K562 (cell line): Measurements from ENCODE around the gene PIANP. TPM values are rescaled to one million over a fixed set of nuclear protein-coding genes. Genes with fewer than 3 reads are reported as not detected.
A peak's percentile ranks its signal among the peaks of the same experiment; 100 is the strongest.

Experiments used
- ATAC-seq: fragments of 200-7000 bp; cut with Tn5 transposase; 3 replicates; pipeline ENCODE4 v1.9.1; 2020; ENCODE audit warnings: moderate library complexity
- BruUV-seq: library from RNA; stranded (reverse); fragments of 400-500 nt; replicated peaks from 2 replicates; lab custom pipeline; 2021; lab: Mats Ljungman, UMichigan
- CTCF ChIA-PET: fragments of 300-600 bp; formaldehyde crosslinking; extraction: SDS; loops from one replicate; lab custom pipeline; 2021; ENCODE audit warnings: low intra/inter-chr PET ratio; lab: Yijun Ruan, JAX
- POLR2A ChIA-PET: fragments of 300-600, 350-650 bp; sonication (Branson Sonifier 250); formaldehyde crosslinking; extraction: SDS; loops from one replicate; lab custom pipeline; 2021; ENCODE audit warnings: antibody characterized with exemption, inconsistent platforms; lab: Yijun Ruan, JAX
- DNase-seq, 4 experiments: peaks; one replicate each; pipeline versions ENCODE4 v3.0.0 to v3.0.0-alpha.2; 2011 to 2018; ENCODE audit warnings: low spot score in 3 of 4, mixed read lengths in 3 of 4; ENCODE audit errors: extremely low read depth in 1 of 4
- FAIRE-seq: peaks from 2 replicates; lab custom pipeline; 2011; peaks lifted over from hg19 to GRCh38; lab: Jason Lieb, UNC
- H2AFZ ChIP-seq: 2 replicates; pipeline ENCODE4 v1.6.0; 2011; ENCODE audit warnings: low read depth, low read length, control low read depth, inconsistent platforms
- H3K27ac ChIP-seq: fragments of 200-600 bp; 3 replicates; pipeline ENCODE4 v1.8.0; 2011; ENCODE audit warnings: low read depth, mild to moderate bottlenecking, control low read depth, inconsistent platforms, low read length, moderate library complexity, mixed read lengths; ENCODE audit errors: extremely low read depth
- H3K27me3 ChIP-seq, 2 experiments: fragments of 300-600 bp in 1 of 2; 2 replicates in 1 of 2; 3 replicates in 1 of 2; pipeline versions ENCODE4 v1.6.0 to v1.8.0; 2011; ENCODE audit warnings: inconsistent platforms in 2 of 2, low read length in 2 of 2, mild to moderate bottlenecking in 1 of 2, mixed read lengths in 1 of 2, moderate library complexity in 1 of 2; ENCODE audit not compliant: control insufficient read depth in 2 of 2, insufficient read depth in 2 of 2
- H3K36me3 ChIP-seq: fragments of 300-600 bp; 3 replicates; pipeline ENCODE4 v1.8.0; 2011; ENCODE audit warnings: mild to moderate bottlenecking, low read length, inconsistent platforms; ENCODE audit not compliant: control insufficient read depth, insufficient read depth
- H3K4me1 ChIP-seq, 2 experiments: fragments of 200-600 bp in 1 of 2; replicated peaks in 1 of 2; 2 replicates in 1 of 2; 3 replicates in 1 of 2; pipeline versions ENCODE4 v1.5.1 to v1.8.0; 2011; ENCODE audit warnings: inconsistent platforms in 2 of 2, low read length in 2 of 2, mild to moderate bottlenecking in 1 of 2, mixed read lengths in 1 of 2, moderate library complexity in 1 of 2; ENCODE audit not compliant: control insufficient read depth in 2 of 2, insufficient read depth in 2 of 2
- H3K4me2 ChIP-seq: 2 replicates; pipeline ENCODE4 v1.6.1; 2011; ENCODE audit warnings: low read length, control low read depth, inconsistent platforms, mixed read lengths; ENCODE audit not compliant: insufficient read depth
- H3K4me3 ChIP-seq: fragments of 200-600 bp; sonication (generic), shearing (Covaris generic); 2 replicates; pipeline ENCODE4 v1.5.1; 2016; ENCODE audit warnings: control low read depth, inconsistent platforms
- H3K79me2 ChIP-seq: fragments of 200-600 bp; 3 replicates; pipeline ENCODE4 v1.8.0; 2011; ENCODE audit warnings: low read length, inconsistent platforms; ENCODE audit not compliant: control insufficient read depth, insufficient read depth
- H3K9ac ChIP-seq, 2 experiments: 2 replicates each; pipeline versions ENCODE4 v1.6.0 to v1.6.1; 2011; ENCODE audit warnings: low read depth in 2 of 2, low read length in 2 of 2, control low read depth in 1 of 2, inconsistent platforms in 1 of 2, mild to moderate bottlenecking in 1 of 2, mixed read lengths in 1 of 2; ENCODE audit not compliant: insufficient read depth in 1 of 2
- H3K9me1 ChIP-seq: one replicate; pipeline ENCODE4 v1.6.0; 2011; ENCODE audit warnings: inconsistent platforms, mild to moderate bottlenecking, low read length, moderate library complexity; ENCODE audit not compliant: control insufficient read depth, insufficient read depth
- H3K9me3 ChIP-seq: replicated peaks from 2 replicates; pipeline ENCODE4 v1.5.1; 2011; ENCODE audit warnings: low read depth, low read length, inconsistent platforms; ENCODE audit not compliant: control insufficient read depth, insufficient read depth
- H4K20me1 ChIP-seq: replicated peaks from 2 replicates; pipeline ENCODE4 v1.6.1; 2011; ENCODE audit warnings: low read length, inconsistent platforms, mixed read lengths; ENCODE audit not compliant: control insufficient read depth, insufficient read depth
- ARID1B ChIP-seq: fragments of 450-650 bp; IDR thresholded peaks from 2 replicates; pipeline ENCODE4 v1.6.1; 2016; ENCODE audit warnings: antibody characterized with exemption, mild to moderate bottlenecking, inconsistent platforms
- DIDO1 ChIP-seq: fragments of 450-650 bp; IDR thresholded peaks from 2 replicates; pipeline ENCODE4 v1.6.1; 2016; ENCODE audit warnings: low read depth, missing biosample characterization, missing genetic modification characterization
- SPI1 ChIP-seq: IDR thresholded peaks from 2 replicates; pipeline ENCODE4 v1.6.1; 2011; ENCODE audit warnings: low read depth, low read length, control low read depth, borderline replicate concordance
- ZNF274 ChIP-seq: IDR thresholded peaks from 2 replicates; pipeline ENCODE4 v1.6.1; 2011; ENCODE audit warnings: low read depth, mild to moderate bottlenecking, low read length, moderate library complexity, borderline replicate concordance
- WGBS: fragments of 100-300 bp; shearing (Covaris generic); methylation state at CpG from one replicate; pipeline ENCODE4 v1.1.6; 2016; ENCODE audit warnings: low coverage, mixed read lengths; ENCODE audit not compliant: insufficient coverage; ENCODE audit errors: missing lambda C conversion rate; 5-methylcytosine and 5-hydroxymethylcytosine counted together
- in situ Hi-C: fragments of 300-500 bp; cut with MboI; formaldehyde crosslinking; loops from 4 replicates; pipeline ENCODE4 v1.15.0; 2018; ENCODE audit warnings: inconsistent platforms, mixed read lengths
- intact Hi-C: fragments of 100-400 bp; cut with micrococcal nuclease; formaldehyde crosslinking; loops from 2 replicates; pipeline ENCODE4 v1.14.2; 2022
- polyA plus RNA-seq, 8 experiments: library from polyadenylated mRNA; depleted of rRNA in 4 of 8; stranded (reverse) in 5 of 8; unstranded in 3 of 8; fragments of >200 nt; fragmentation: Nextera tagmentation in 2 of 8; fragmentation: Illumina TruSeq in 1 of 8; extraction: Ambion mirVana in 2 of 8; extraction: Trizol in 1 of 8; gene quantifications; 2 replicates each; pipeline versions ENCODE4 v1.2.1 to v1.2.3, GENCODE V29; 2011 to 2014; ENCODE audit warnings: inconsistent platforms in 1 of 8, missing spikeins in 1 of 8
- total RNA-seq, 7 experiments: library from RNA; depleted of rRNA in 6 of 7; stranded (reverse); fragments of >200 nt in 6 of 7; fragmentation: Illumina TruSeq in 2 of 7; extraction: Trizol in 2 of 7; gene quantifications; 2 replicates each; pipeline versions ENCODE4 v1.2.1 to v1.2.3, GENCODE V29; 2011 to 2021; ENCODE audit warnings: low replicate concordance in 1 of 7
- TF ChIP-seq, protein P1 (sequence below), 2 experiments: fragments of 450-650 bp in 1 of 2; sonication (generic) in 1 of 2; formaldehyde crosslinking in 1 of 2; IDR thresholded peaks; 2 replicates each; pipeline versions ENCODE4 v1.7.1 to v1.9.0; 2016 to 2022; ENCODE audit warnings: inconsistent platforms in 1 of 2, mild to moderate bottlenecking in 1 of 2, missing genetic modification reagents in 1 of 2

Gene PIANP
- total and polyA plus RNA-seq, 9 of the 15 experiments (the other 6 are each of a cell fraction or from before 2014, with no cell fraction given): 0.07 TPM; not detected in 8

DNA sequence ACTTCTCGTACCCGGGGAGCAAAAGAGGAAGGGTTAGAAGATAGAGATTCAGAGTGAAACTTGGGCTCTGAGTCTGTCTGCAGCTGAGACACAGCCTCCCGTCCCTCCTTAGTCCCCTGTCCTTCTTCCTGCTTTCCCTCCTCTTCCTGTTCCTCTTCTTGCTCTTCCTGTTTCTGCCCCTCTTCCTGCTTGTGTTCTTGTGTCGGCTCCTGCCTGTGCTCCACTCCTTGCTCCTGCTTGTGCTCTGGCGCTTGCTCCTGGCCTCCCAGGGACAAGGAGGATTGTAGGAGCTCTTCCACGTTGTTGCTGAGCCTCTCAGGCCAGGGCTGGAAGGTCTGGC, 56.4 kb downstream of the PIANP start:
- Histone ChIP-seq H3K36me3 (no peaks in the 10 kb centered on the region), H3K79me2 (no peaks in the 10 kb centered on the region; the same call in 2 of the 3 replicates), H2AFZ (peak overlapping the region; percentile 82), H3K27ac (peak overlapping the region; percentile 26; the same call in 1 of the 3 replicates), H3K4me2 (no peak overlapping the region; the same call in 1 of the 2 replicates), H3K9me3 (peaks cover 8% of the 10 kb centered on the region), H3K9me1 (no peaks in the 10 kb centered on the region), H4K20me1 (no peaks in the 10 kb centered on the region), H3K9ac (no peak overlapping the region), H3K27me3 (no peaks in the 10 kb centered on the region), H3K4me1 (peaks cover 20 to 21% of the 10 kb centered on the region in 2 experiments; a peak in 4 of 5 replicates), H3K4me3 (no peak overlapping the region)
- no TSS peak for BruUV-seq
- ATAC-seq (no peak), FAIRE-seq (no peak), DNase-seq (no peak)
- intact Hi-C loops (no loop called here), in situ Hi-C loops (no loop called here)
- TF ChIP-seq SPI1 (peak; percentile 71; the same call in 1 of the 2 replicates), ZNF274 (peak; percentile 86), ARID1B (no peak), DIDO1 (tag) (no peak)
- TF ChIP-seq, protein P1, sequence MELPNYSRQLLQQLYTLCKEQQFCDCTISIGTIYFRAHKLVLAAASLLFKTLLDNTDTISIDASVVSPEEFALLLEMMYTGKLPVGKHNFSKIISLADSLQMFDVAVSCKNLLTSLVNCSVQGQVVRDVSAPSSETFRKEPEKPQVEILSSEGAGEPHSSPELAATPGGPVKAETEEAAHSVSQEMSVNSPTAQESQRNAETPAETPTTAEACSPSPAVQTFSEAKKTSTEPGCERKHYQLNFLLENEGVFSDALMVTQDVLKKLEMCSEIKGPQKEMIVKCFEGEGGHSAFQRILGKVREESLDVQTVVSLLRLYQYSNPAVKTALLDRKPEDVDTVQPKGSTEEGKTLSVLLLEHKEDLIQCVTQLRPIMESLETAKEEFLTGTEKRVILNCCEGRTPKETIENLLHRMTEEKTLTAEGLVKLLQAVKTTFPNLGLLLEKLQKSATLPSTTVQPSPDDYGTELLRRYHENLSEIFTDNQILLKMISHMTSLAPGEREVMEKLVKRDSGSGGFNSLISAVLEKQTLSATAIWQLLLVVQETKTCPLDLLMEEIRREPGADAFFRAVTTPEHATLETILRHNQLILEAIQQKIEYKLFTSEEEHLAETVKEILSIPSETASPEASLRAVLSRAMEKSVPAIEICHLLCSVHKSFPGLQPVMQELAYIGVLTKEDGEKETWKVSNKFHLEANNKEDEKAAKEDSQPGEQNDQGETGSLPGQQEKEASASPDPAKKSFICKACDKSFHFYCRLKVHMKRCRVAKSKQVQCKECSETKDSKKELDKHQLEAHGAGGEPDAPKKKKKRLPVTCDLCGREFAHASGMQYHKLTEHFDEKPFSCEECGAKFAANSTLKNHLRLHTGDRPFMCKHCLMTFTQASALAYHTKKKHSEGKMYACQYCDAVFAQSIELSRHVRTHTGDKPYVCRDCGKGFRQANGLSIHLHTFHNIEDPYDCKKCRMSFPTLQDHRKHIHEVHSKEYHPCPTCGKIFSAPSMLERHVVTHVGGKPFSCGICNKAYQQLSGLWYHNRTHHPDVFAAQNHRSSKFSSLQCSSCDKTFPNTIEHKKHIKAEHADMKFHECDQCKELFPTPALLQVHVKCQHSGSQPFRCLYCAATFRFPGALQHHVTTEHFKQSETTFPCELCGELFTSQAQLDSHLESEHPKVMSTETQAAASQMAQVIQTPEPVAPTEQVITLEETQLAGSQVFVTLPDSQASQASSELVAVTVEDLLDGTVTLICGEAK (IDR thresholded peaks at IDR 0.05): peak; percentile 41; the same call in 1 of the 2 replicates
- TF ChIP-seq, protein P1 (CRISPR knock-in tag; IDR thresholded peaks at IDR 0.05): no peak
- 50% methylated on average over 4 of the region's 6 CpGs for WGBS
- POLR2A ChIA-PET: interaction anchor here (0.8 to 1.0 kb wide), 3 partner anchors 9 to 44 kb away, joined by 3 to 4 read pairs (median 4); no protein-coding TSS in a partner anchor
- CTCF ChIA-PET: interaction anchor here (0.9 kb wide), 1 partner anchor 27 kb away, joined by 3 read pairs; no protein-coding TSS in a partner anchor
